Omental fat pad (tissue), 4 donors: ENCODE data around the gene HOPX. TPM values are rescaled to one million over a fixed set of nuclear protein-coding genes. Genes with fewer than 3 reads are reported as not detected.
"Not testable (repeated sequence)": the region's sequence is repeated elsewhere in the genome, so short reads cannot be mapped to it uniquely, and the experiment has no call there.

Experiments
- ATAC-seq: fragments of 150-250 bp; one replicate; pipeline ENCODE4 v1.9.1; 2016; ENCODE audit warnings: mild to moderate bottlenecking, moderate library complexity; ENCODE audit not compliant: low FRiP score
- DNase-seq: peaks from one replicate; pipeline ENCODE4 v3.0.0-alpha.2; 2019; ENCODE audit warnings: low spot score
- total RNA-seq, 4 donors: library from RNA; depleted of rRNA; stranded (reverse); fragments of >200 nt; gene quantifications; one replicate each; pipeline ENCODE4 v1.1.0, GENCODE V29; 2016
- TF ChIP-seq, protein P1 (sequence below), 3 donors: fragments of 450-650 bp; IDR thresholded peaks; one replicate each; pipeline ENCODE4 v1.5.1; 2016 to 2017; ENCODE audit warnings: antibody characterized with exemption in 3 of 3, mild to moderate bottlenecking in 3 of 3, moderate library complexity in 2 of 3

HOPX gene
- total RNA-seq, 4 donors from 2014 or later: 2.4 to 6.8 (median 4.1) TPM

DNA sequence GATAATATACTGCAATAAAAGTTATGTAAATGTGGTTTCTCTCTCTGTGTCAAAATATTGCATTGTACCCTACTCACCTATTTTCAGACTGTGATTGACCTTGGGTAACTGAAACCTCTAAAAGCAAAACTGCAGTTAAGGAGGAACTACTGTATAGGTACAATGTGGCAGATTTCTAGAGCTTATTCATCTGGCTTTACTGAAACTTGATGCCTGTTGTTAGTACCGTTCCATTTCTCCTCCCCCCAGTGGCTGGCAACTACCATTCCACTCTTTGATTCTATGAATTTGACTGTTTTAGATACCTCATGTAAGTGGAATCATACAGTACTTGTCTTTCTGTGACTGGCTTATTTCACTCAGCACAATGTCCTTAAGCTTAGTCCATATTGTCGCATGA lies 61.9 kb downstream of the HOPX start:
- ATAC-seq (no peak), DNase-seq (no peak)
- TF ChIP-seq, protein P1, sequence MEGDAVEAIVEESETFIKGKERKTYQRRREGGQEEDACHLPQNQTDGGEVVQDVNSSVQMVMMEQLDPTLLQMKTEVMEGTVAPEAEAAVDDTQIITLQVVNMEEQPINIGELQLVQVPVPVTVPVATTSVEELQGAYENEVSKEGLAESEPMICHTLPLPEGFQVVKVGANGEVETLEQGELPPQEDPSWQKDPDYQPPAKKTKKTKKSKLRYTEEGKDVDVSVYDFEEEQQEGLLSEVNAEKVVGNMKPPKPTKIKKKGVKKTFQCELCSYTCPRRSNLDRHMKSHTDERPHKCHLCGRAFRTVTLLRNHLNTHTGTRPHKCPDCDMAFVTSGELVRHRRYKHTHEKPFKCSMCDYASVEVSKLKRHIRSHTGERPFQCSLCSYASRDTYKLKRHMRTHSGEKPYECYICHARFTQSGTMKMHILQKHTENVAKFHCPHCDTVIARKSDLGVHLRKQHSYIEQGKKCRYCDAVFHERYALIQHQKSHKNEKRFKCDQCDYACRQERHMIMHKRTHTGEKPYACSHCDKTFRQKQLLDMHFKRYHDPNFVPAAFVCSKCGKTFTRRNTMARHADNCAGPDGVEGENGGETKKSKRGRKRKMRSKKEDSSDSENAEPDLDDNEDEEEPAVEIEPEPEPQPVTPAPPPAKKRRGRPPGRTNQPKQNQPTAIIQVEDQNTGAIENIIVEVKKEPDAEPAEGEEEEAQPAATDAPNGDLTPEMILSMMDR (IDR thresholded peaks at IDR 0.05): no peak

DNA sequence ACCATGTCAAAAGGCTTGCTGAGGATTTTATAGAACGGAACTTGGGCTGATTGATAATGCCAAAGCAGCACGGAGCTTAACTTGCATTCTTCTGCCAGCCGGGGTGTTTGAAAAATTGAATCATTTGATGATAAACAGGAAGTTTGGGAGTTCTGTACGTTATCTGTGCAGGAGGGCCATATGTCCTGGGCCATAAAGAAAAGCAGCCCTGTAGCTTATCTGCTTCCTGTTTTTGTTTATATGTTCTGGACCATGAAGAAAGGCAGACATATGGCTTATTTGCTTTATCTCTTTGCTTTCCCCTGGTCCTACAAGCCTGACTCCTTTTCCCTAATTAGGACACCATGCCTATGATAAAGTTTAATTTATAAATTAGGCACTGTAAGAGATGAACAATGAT lies 62.4 kb downstream of the HOPX start:
- ATAC-seq: no peak
- TF ChIP-seq, protein P1 (IDR thresholded peaks at IDR 0.05): no peak
- DNase-seq: no peak

DNA sequence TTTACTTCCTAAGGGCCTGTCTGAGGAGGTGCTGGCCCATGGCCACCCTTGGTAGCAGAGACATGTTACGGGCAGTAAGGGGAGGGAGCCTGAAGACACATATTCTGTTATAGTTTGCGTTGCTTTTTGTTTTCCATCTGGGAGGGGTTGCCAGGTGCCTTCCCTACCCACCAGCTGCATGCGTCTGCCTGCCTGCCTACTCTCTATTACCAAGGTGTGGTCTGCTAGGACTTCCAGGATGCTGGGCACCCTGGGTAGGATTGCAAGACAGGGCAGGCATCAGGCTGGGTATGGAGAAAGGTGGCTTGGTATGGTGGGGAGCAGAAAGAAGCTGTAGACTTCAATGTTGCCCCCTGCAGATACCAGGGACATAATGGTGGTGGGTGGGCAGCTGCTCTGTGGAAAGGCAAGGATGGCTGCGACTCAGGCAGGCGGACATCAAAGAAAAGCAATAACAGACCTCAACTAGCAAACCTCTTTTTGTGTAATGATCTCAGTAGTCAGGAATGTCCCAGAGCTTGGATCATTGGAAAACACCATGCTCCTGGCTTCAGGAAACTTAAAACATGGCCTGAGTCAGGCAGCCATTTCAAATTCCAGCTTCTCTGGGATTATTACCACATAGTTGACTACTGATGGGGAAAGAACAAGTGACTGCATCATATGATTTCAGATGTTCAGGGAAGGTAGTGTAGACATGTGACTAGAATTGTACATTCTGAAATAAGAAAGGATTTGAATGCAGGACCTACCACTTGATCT lies 67.8 kb downstream of the HOPX start:
- ATAC-seq: no peak
- DNase-seq: no peak
- TF ChIP-seq, protein P1 (IDR thresholded peaks at IDR 0.05): no peak

DNA sequence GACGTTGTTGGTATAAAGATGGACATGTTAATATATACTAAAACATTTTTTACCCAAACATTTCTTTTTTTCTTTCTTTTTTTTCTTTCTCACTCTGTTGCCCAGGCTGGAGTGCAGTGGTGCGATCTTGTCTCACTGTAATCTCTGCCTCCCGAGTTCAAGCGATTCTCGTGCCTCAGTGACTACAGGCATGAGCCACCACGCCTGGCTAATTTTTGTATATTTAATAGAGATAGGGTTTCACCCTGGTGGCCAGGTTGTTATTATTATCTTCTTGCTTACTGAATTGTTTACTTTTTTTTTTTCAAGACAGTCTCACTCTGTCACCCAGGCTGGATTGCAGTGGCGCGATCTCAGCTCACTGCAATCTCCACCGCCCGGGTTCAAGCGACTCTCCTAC lies 68.8 kb downstream of the HOPX start:
- TF ChIP-seq, protein P1 (IDR thresholded peaks at IDR 0.05): no peak
- ATAC-seq (no peak), DNase-seq (no peak)

DNA sequence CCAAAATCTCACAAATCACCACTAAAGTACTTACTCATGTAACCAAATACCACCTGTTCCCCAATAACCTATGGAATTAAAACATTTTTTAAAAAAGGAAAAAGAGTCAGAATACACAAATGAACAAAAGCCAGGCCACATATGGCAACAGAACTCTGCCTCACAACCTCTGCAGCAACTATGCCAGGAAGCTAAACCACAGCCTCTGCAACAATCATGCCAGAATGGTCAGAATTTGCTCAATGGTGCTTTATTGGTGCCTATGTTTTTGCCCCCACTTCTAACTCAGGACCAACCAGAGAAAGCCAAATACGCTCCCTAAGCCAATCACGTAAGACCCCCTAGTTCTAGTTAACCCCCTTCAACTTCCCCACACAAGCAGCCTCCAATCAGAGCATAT lies 69.6 kb downstream of the HOPX start:
- TF ChIP-seq, protein P1 (IDR thresholded peaks at IDR 0.05): no peak
- ATAC-seq (no peak), DNase-seq (no peak)

DNA sequence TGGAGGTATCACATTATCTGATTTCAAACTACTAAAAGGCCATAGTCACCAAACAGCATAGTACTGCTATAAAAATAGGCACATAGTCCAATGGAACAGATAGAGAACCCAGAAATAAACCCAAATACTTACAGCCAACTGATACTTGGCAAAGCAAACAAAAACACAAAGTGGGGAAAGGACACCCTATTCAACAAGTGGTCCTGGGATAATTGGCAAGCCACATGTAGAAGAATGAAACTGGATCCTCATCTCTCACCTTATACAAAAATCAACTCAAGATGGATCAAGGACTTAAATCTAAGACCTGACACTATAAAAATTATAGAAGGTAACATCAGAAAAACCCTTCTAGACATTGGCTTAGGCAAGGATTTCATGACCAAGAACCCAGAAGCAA lies 70.9 kb downstream of the HOPX start:
- not testable (repeated sequence) for DNase-seq, ATAC-seq

DNA sequence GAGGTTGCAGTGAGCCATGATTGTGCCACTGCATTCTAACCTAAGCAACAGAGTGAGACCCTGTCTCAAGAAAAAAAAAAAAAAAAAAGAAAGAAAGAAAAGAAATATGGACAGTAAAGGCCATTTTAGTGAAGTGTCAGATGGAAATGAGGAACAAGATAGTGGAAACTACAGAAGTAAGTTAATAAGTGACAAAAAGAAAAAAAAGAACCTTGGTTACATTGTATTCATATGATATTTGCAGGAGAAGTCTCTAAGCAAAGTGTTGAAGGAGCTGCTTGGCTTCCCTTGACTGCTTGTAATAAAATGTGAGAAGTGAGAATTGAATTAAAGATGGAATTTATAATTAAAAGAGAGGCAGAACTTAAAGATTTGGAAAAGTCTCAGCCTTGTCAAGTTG lies 73.2 kb downstream of the HOPX start:
- ATAC-seq (no peak), DNase-seq (no peak)
- TF ChIP-seq, protein P1 (IDR thresholded peaks at IDR 0.05): no peak
